ENCODE data around the gene APLP2.
"Not testable (repeated sequence)": the region's sequence is repeated elsewhere in the genome, so short reads cannot be mapped to it uniquely, and the experiment has no call there.

Gene APLP2

DNA sequence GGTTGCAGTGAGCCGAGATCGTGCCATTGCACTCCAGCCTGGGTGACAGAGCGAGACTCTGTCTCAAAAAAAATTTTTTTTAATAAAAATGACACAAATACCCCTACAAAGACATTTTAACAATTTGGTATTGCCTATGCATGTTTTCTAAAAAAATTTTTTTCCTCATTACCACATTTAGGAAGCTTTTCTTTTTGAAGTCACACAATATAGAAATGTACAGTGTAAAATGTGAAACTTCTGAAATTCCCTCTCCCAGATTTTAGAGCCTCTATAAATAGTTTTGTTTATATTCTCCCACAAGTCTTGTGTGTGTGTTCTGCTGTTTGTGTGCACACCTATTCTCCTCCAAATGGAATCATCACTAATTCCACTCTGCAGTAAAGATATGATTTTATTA is 97.5 kb downstream of the APLP2 start:
- H3K4me3 ChIP-seq (ENCODE audit: low read depth, low read length), result no peak overlapping the region
- TF ChIP-seq, protein P1, sequence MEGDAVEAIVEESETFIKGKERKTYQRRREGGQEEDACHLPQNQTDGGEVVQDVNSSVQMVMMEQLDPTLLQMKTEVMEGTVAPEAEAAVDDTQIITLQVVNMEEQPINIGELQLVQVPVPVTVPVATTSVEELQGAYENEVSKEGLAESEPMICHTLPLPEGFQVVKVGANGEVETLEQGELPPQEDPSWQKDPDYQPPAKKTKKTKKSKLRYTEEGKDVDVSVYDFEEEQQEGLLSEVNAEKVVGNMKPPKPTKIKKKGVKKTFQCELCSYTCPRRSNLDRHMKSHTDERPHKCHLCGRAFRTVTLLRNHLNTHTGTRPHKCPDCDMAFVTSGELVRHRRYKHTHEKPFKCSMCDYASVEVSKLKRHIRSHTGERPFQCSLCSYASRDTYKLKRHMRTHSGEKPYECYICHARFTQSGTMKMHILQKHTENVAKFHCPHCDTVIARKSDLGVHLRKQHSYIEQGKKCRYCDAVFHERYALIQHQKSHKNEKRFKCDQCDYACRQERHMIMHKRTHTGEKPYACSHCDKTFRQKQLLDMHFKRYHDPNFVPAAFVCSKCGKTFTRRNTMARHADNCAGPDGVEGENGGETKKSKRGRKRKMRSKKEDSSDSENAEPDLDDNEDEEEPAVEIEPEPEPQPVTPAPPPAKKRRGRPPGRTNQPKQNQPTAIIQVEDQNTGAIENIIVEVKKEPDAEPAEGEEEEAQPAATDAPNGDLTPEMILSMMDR (IDR thresholded peaks at IDR 0.05; ENCODE audit: low read depth, low read length), result no peak

DNA sequence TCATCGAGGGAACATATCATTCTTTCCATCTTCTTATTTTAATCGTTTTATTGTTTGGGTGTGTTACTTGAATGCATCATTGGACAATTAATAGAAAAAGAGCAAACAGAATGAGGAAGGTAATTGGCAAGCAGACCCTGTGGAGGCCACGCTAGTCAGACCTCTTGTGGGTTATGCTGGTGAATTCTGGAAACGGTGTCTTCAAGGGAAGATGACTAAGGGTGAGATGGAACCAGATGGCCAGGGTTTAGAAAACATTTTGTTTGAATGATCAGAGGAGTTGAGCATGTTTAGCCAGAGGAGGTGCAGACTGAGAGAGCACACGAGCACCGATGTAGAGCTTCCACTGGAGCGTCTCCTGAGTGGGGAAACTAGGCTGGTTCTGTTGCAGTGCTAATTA is 98.4 kb downstream of the APLP2 start:
- TF ChIP-seq, protein P1 (IDR thresholded peaks at IDR 0.05; ENCODE audit: low read depth, low read length), result no peak
- H3K4me3 ChIP-seq (ENCODE audit: low read depth, low read length), result no peak overlapping the region

DNA sequence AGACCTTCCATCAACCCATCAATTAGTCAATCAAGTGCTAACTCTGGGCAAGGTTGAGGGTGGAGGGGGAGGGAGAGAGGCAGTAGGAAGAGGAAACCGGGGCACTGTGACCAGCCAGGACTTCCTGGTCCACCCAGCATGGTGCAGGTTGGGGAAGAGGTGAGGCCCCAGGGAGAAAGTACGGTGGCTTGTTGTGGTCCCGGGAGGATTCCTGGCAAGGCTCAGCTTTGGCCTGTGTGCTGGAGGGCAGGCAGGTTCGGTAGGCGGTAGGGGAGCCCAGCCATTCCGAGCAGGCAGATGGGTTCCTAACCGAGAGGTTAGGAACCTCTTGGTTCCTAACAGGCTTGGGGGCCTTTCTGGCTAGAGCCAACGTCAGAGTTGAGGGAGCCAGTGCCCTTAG is 100.7 kb downstream of the APLP2 start:
- TF ChIP-seq, protein P1 (IDR thresholded peaks at IDR 0.05; ENCODE audit: low read depth, low read length), result no peak
- H3K4me3 ChIP-seq (ENCODE audit: low read depth, low read length), result no peak overlapping the region

DNA sequence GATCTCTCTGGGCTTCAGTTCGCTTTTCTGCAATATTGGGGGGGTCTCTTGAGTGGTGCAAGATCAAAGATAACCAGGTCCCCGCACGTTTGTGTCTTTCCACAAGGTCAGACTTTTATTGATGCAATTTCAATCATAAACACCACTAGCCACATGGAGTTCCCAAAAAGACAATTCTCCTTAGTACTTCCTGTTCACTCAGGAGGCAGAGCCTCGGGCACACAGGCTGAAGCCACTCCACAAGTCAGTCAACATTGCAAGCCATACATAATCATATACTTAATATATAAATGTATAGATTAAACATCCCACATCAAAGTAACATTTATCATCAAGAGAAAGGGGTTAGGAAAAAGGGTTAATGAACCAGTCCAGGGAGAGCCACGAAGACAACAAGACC is 101.8 kb downstream of the APLP2 start:
- TF ChIP-seq, protein P1 (IDR thresholded peaks at IDR 0.05; ENCODE audit: low read depth, low read length), result no peak

DNA sequence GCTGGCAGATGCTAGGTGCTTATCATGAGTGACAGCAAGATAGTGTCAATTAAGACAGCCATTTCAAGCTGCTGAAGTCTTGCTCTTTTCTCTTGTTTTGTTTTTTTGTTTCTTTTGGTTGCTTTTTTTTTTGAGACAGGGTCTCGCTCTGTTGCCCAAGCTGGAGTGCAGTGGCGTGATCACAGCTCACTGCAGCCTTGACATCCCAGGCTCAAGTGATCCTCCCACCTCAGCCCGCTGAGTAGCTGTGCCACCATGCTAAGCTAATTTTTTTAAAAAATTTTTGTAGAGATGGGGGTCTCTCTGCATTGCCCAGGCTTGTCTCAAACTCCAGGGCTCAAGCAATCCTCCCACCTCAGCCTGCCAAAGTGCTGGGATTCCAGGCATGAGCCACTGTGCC is 102.3 kb downstream of the APLP2 start:
- not testable (repeated sequence) for H3K4me3 ChIP-seq (ENCODE audit: low read depth, low read length)

More for the DNA sequence above, 101.8 kb downstream of the APLP2 start:
- H3K4me3 ChIP-seq (ENCODE audit: low read depth, low read length), result no peak overlapping the region

DNA sequence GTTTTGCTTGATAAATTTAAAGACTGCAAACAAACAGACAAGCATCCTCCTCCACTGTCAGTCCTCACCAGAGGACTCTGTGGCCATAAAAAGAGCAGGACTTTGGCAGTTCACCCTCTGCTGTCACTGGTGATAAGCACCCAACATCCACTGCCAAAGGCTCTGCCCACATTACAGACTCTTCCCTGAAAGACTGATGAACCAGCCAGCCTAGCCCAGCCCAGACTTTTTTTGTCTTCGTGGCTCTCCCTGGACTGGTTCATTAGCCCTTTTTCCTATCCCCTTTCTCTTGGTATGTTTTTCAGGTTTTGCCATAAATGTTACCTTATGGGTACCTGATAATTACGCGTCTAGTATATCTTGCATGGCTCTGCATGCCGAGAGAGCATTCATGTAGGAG is 104.9 kb downstream of the APLP2 start:
- TF ChIP-seq, protein P1 (IDR thresholded peaks at IDR 0.05; ENCODE audit: low read depth, low read length), result no peak
- H3K4me3 ChIP-seq (ENCODE audit: low read depth, low read length), result no peak overlapping the region

DNA sequence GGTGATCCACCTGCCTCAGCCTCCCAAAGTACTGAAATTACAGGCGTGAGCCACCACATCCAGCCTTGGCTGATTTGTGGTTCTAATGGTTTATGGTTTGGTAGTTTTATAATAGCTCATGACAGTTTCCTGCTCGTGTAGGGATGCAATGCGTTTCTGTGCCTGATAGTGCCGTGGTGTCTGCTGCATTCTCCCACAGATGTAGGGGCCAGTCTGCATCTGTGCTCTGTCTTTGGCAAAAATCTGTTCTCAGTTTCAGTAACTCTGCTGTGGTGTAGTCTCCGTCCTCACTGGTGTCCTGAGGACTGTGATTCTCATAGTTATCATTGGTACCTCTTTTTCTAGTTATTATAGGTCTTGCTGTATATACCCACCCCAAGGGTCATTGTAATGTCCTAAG is 106.2 kb downstream of the APLP2 start:
- no peak overlapping the region for H3K4me3 ChIP-seq (ENCODE audit: low read depth, low read length)
- TF ChIP-seq, protein P1 (IDR thresholded peaks at IDR 0.05; ENCODE audit: low read depth, low read length), result no peak

DNA sequence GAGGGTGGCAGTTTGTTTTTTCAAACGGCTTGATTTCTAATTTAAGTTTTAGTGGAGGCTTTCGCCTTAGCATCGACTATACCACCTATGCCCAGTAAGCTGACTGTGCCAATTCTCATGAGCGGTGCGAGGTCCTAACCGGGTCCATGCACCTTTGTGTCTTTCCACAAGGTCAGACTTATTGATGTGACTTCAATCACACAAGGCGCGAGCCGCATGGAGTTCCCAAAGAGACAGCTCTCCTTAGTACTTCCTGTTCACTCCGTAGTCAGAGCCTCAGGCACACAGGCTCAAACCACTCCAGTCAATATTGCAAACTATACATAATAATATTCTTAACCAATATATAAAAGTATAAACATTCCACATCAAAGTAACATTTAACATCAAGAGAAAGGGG is 108.1 kb downstream of the APLP2 start:
- TF ChIP-seq, protein P1 (IDR thresholded peaks at IDR 0.05; ENCODE audit: low read depth, low read length), result no peak
- H3K4me3 ChIP-seq (ENCODE audit: low read depth, low read length), result no peak overlapping the region

Data from WI38 (cell line).